PFSK-1 (cell line): ENCODE results near the gene TAS2R60.

ENCODE experiments used
- POLR2AphosphoS5 ChIP-seq: IDR thresholded peaks from 2 replicates; pipeline ENCODE4 v1.6.1; 2012; ENCODE audit warnings: low read depth, mild to moderate bottlenecking, control low read depth, low read length, moderate library complexity
- SIN3A ChIP-seq: IDR thresholded peaks from 2 replicates; pipeline ENCODE4 v1.6.1; 2012; ENCODE audit warnings: mild to moderate bottlenecking, low read length, moderate library complexity, borderline replicate concordance; ENCODE audit not compliant: insufficient read depth

DNA sequence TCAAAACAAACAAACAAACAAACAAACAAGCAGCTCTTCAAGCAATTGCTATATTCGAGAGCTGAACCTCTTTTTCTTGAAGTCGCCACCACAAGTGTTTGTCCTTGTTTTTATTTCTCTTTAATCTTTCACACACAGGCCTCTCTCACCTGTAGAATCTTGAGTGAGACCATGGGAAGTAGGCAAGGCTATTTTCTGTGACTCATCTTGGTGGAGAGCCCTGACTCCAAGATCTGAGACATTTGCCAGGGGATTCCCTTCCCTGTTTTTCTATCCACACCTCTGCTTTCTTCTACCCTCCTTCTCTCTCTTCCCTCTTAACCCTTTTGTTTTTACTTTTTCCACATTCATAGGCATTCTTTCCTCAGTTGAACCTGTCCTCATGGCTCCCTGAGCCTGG is 8.0 kb upstream of the TAS2R60 start:
- TF ChIP-seq SIN3A: no peak
- TF ChIP-seq POLR2AphosphoS5: no peak
